GM19455 (cell line): ENCODE results near the gene DPH3.
"Not testable (repeated sequence)": the region's sequence is repeated elsewhere in the genome, so short reads cannot be mapped to it uniquely, and the experiment has no call there.

Source experiments
- ATAC-seq: cut with Tn5 transposase; IDR thresholded peaks from one replicate; pipeline ENCODE4 v1.9.1; 2021; ENCODE audit not compliant: unreplicated experiment

Gene DPH3

DNA sequence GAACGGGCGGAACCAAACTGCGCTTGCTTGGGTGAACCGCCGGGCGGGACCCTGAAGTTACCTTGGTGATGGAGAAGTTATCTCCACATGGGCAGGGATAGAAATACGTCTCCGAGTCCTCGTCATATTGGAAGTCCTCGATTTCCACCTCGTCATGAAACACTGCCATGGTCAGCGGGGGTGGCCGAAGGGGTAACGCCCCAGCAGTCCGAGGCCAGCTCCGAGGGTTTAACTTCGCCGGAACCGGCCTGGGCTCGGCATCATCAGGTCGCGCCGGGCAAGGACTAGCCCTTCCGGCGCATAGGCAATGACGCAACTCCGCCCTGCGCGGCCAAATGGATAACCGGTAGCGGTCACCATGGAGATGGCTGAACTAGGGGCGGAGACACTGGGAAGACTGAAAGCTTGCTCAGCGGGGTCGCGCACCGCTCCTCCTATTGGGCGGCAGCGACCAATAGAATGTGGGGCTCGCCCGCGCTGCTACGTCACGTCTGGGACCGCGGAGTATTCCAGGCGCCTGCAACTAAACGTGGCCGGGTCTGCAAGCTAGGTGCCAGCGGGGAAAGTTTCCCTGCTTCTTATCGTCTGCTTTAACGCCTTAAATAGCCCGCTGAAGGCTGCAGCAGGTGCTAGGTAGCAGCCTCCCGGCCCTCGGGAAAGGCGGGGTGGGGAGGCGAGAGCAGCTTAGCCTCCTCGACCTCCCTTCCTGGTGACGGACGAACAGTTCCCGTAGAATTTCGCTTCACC, at the start of gene DPH3, which contains the start of gene OXNAD1:
DPH3 (minus strand) TSS at position 236 of the 747 bp plus-strand sequence; CDS start at position 169, 67 bp downstream.
OXNAD1 (plus strand) TSS at position 505 of the 747 bp plus-strand sequence. CDS start 5,741 bp downstream, outside the sequence.
- peak; percentile 98 for ATAC-seq

DNA sequence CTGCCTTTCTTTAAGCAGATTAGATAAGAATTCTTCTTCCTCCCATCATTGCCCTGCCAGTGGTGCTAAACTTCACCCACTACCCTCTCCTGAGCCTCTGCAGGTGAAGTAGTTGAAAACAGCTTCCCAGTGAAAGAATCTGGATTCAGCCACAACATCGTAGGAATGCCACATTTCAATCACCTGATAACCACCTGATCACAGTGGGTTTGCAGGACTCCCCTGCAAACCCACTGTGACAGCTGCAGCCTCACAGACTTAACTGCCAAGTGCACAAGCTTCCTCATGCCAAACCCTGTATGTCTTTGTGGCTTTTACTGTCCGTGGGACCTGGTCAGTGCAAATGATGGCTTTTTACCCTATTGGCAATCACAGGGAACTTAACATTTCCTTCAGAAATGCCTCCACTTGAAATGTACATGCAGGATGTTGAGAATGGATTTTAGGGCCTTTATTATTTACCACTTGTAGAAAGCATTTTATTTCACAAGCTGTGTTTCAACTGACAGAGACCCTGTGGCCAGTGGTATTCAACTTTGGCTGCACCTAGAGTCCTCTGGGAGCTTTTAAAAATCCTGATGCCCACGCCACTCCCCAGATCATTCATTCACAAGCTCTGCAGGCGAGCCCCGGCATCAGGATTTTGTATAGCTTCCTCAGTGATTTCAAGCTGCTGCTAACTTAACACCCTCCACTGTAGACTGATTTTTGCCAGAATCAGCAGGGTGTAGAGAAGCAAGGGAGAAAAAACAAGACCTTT, 49.3 kb upstream of the DPH3 start:
- ATAC-seq, result no peak

- peak; percentile 43 for ATAC-seq
Observed at GRCh38 chr3:16311960-16312451, 47.3 kb upstream of the DPH3 start.

GRCh38 chr3:16310486-16310885, 45.7 kb upstream of the DPH3 start:
- ATAC-seq, result not testable (repeated sequence)

GRCh38 chr3:16309558-16309957, 44.8 kb upstream of the DPH3 start:
- peak; percentile 91 for ATAC-seq

- ATAC-seq, result no peak
Observed at GRCh38 chr3:16308727-16309126, 44.0 kb upstream of the DPH3 start.

DNA sequence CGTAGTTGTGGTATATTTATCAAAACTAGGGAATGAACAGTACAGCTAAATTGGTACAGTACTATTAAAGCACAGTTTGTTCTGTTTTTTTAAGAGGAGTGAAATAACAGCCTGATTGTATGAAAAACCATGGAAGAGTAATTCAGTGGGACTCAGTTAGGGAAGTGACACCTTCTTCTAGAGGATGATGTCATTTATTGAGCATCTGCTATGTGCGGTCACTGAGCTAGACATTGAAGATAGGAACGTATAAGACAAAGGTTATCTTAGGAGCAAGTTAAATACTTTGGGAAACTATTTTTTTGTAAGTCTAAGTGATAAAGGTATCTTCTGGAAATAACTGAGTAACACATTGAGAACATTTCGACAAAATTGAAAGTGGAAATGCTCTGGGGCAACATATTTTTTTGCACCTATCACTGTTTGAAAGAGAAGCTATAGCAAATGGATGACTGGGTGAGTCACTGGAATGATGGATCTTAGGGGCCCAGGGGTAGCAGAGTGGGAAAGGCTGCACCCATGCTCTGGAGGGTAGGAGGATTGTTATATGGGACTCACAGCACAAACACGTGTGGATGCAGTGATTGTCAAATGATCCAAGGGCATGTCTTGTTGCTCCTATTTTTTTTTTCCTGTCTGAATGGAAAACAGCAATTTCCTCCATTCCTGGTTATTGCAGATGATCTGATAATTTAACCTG, 43.2 kb upstream of the DPH3 start:
- ATAC-seq, result no peak

DNA sequence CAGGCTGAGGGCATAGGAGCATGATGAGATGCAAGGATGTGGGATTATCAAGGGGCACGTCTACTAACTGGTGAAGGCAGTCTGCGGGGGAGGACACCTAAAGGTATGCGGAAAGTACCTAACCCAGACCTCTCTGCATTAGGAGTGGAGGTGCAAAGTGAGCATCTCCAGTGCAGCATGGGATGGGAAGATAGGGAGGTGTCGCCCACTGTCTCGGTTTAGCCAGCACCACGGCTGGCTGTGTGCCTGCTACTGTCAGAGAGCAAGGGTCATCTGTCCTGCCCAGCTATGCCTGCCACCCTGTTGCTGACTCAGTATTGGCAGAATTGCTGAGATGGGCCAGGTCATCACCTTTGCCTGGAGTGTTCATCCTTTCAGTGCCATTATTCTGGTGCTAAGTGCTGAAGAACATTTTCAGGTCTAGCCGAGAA, 40.4 kb upstream of the DPH3 start:
- ATAC-seq, result no peak

DNA sequence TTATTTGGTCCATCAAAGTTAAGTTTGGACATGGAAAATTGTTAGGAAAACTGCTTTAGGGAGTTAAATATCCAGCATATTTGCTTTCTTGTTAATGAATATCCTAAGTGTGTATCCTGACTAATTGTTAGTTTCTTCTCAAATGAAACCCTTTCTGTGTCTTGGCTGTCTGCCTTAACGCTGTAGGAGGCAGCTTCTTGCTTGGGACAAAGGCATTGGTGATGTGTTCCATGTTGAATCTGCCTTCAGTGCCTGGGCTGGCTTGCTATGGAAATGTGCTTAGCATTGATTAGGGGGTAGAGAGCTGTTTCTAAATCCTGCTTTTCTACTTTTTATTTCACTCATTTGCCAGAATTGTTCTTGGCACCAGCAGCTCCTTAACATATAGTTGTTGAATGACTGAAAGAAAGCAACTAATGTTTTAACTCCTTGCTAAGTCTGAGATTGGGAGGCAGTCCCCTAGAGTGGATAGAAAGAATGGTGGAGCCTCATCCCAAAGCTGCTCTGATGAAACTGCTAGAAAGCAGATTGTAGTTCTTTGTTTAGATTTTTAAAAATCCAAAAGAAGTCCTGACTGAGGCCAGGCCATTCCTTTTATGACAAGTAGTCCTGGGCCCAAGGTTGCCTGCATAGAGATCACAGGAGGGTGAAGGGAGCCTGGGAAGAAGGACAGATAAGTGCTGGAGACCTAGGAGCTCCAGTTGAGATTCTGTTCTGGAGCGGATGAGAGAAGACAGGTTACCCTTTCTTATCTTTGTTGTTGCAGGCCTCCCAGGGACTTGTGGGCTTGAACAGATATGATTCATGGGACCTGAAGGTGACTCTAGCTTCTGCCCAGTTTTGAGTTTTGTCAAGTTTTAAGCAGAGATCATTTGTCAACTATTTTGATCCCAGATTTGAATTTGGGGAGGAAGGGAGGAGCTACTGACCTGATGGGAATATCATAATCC, 39.6 kb upstream of the DPH3 start:
- ATAC-seq, result no peak

GRCh38 chr3:16303037-16303575, 38.4 kb upstream of the DPH3 start:
- ATAC-seq, result no peak

GRCh38 chr3:16302082-16302631, 37.4 kb upstream of the DPH3 start:
- ATAC-seq, result no peak

DNA sequence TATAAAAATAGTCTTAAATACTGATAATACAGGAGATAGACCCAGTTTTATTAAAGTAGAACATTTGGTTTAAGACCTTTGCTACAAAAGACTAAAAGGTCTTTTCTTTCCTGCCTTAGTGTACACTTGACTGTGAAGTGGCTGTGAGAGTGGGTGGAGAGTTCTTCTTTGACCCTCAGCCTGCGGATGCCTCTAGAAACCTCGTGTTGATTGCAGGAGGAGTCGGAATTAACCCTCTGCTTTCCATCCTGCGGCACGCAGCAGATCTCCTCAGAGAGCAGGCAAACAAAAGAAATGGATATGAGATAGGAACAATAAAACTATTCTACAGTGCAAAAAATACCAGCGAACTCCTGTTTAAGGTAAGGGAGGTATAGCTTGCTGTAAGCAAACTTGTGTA, 36.8 kb upstream of the DPH3 start:
- no peak for ATAC-seq

DNA sequence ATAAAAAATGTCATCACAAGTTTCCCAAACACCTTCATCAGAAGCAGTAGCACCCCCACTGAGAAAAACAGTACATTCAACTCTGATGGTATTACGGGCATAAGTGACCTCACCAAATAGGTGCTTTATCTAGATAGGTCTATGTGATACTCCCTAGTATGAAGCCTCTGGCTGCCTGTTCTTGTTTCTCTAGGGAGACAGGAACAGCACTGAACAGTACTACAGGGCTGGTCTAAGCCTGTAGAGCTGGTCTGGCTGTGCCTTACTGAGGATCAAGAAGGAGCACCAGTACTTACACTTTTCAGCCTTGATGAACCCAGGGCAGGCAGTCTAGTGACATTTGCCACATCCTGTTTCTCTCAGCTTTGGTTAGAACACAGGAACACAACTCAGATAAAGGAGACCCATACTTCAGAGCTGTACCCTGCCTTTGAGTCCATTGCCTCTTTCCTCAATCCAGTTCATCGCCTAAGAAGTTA, 36.2 kb upstream of the DPH3 start:
- ATAC-seq, result peak; percentile 61

- ATAC-seq, result no peak
Observed at GRCh38 chr3:16300307-16300706, 35.6 kb upstream of the DPH3 start.

DNA sequence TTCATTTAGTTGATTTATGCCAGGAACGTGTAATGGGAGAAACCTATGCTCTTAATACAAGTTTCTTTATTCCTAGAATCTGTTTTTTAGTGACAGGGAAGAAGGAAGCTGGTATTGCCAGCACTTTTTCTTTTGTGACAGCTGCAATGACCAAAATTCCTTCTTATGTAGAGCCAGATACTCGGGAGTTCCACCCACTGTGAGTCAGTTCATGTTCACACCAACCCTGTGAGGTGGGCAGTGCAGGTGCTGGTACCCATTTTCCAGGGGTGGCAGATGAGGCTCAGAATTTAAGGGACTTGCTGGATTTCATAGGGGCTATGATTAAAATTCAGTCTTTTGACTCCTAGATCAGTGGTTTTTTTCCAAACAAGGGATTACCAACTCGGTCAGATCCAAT, 35.0 kb upstream of the DPH3 start:
- ATAC-seq, result no peak

DNA sequence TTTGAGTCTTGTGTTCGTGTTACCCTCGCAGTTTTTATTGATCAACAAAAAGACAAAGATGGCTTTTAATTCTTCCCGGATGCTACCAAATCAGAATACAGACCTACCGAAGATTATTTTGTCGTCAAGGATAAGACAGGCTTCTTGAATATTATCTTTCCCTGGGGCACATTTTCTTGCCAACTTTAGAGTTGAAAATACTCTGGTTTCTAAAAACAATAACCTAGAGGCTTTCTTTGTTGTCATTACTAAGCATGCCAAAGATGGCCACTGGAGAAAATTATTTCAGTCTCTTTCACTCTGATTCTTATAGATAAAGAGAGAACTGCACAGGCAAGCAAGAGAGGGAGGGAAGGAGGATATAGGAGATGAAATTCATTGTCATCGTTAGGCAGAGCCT, 34.1 kb upstream of the DPH3 start:
- no peak for ATAC-seq

- no peak for ATAC-seq
Observed at GRCh38 chr3:16297997-16298885, 33.5 kb upstream of the DPH3 start.

DNA sequence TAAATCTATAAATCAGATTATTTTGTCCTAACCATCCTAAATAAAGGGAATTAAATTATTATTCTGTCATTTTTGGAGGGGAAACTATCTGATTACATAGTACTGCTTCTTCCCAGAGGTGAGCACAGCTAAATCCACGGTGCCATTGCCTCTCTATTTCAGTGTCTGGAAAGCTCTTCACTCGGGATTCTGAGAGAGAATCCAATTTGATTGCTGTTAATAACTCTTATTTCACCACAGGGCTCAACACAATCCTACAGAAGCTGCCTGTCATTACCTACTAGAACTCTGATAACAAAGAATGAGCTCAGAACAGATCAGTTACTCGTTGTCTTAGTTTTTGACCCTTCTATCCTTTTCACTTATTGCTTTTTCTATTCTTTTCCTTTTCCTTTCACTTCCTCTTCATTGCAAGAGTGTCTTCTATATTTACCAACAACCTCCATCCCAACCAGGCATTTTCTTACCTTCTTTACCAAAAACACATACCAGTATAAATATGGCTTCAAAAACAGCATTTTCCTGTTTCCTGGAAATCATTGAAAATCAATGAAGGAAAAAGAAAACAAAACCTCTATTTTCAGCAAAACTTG, 30.7 kb upstream of the DPH3 start:
- no peak for ATAC-seq
